HFFc6 (cell line): ENCODE results near the gene SERINC4. TPM values are rescaled to one million over a fixed set of nuclear protein-coding genes. Genes with fewer than 3 reads are reported as not detected.

Experiments
- DNase-seq: peaks from one replicate; pipeline ENCODE4 v3.0.0-alpha.2; 2018
- H3K27ac Mint-ChIP-seq: 2 replicates; pipeline ENCODE4 v1.8.0; 2020; ENCODE audit warnings: mild to moderate bottlenecking, mixed read lengths
- H3K27me3 Mint-ChIP-seq: 2 replicates; pipeline ENCODE4 v1.8.0; 2021; ENCODE audit warnings: mild to moderate bottlenecking, moderate library complexity, mixed read lengths; ENCODE audit not compliant: insufficient read depth
- H3K36me3 Mint-ChIP-seq: 2 replicates; pipeline ENCODE4 v1.8.0; 2021; ENCODE audit warnings: low read depth, mixed read lengths
- H3K4me1 Mint-ChIP-seq: 2 replicates; pipeline ENCODE4 v1.8.0; 2020; ENCODE audit warnings: low read depth, mixed read lengths
- H3K4me3 Mint-ChIP-seq: 2 replicates; pipeline ENCODE4 v1.8.0; 2020; ENCODE audit warnings: mild to moderate bottlenecking, moderate library complexity, mixed read lengths
- H3K9me3 Mint-ChIP-seq: 2 replicates; pipeline ENCODE4 v1.8.0; 2020; ENCODE audit warnings: mild to moderate bottlenecking, mixed read lengths
- CTCF ChIP-seq: fragments of 200-600 bp; sonication (generic); IDR thresholded peaks from 2 replicates; pipeline ENCODE4 v1.5.0; 2021; ENCODE audit warnings: antibody characterized with exemption, mild to moderate bottlenecking
- total RNA-seq, 6 experiments: library from RNA; stranded (reverse); fragmentation: NEBNext Ultra II Directional; extraction: Animal tissue kit (Norgen Biotek cat#: 25700); gene quantifications; 2 replicates in 1 of 6; 3 replicates in 5 of 6; pipeline ENCODE4 v1.2.3, GENCODE V29; 2021

SERINC4 gene
- total RNA-seq, 6 experiments from 2014 or later, result 0.07 to 0.11 (median 0.09) TPM; not detected in 3

GRCh38 chr15:43796566-43796965, 3.5 kb downstream of the SERINC4 start:
- peaks cover 75% of the 10 kb centered on the region for H3K4me1 Mint-ChIP-seq
- peak overlapping the region; percentile 5; the same call in 1 of the 2 replicates for H3K4me3 Mint-ChIP-seq
- peaks cover 22% of the 10 kb centered on the region for H3K27me3 Mint-ChIP-seq
- DNase-seq, result no peak
- no peaks in the 10 kb centered on the region for H3K9me3 Mint-ChIP-seq
- no peak for TF ChIP-seq CTCF
- H3K36me3 Mint-ChIP-seq, result peaks cover 84% of the 10 kb centered on the region
- H3K27ac Mint-ChIP-seq, result peak overlapping the region; percentile 70

GRCh38 chr15:43795997-43796396, 4.0 kb downstream of the SERINC4 start:
- Mint-ChIP-seq H3K9me3 (no peaks in the 10 kb centered on the region), H3K27me3 (peaks cover 20% of the 10 kb centered on the region), H3K4me1 (peaks cover 72% of the 10 kb centered on the region), H3K36me3 (peaks cover 78% of the 10 kb centered on the region), H3K4me3 (no peak overlapping the region), H3K27ac (peak overlapping the region; percentile 70; the same call in 1 of the 2 replicates)
- no peak for TF ChIP-seq CTCF
- DNase-seq, result no peak

- TF ChIP-seq CTCF, result no peak
- DNase-seq, result no peak
- no peaks in the 10 kb centered on the region for H3K9me3 Mint-ChIP-seq
- H3K4me3 Mint-ChIP-seq, result peak overlapping the region; percentile 98; the same call in 1 of the 2 replicates
- H3K27ac Mint-ChIP-seq, result no peak overlapping the region
- peaks cover 70% of the 10 kb centered on the region for H3K36me3 Mint-ChIP-seq
- peaks cover 66% of the 10 kb centered on the region for H3K4me1 Mint-ChIP-seq
- peaks cover 15% of the 10 kb centered on the region for H3K27me3 Mint-ChIP-seq
Observed at GRCh38 chr15:43795197-43795596, 4.8 kb downstream of the SERINC4 start.

- Mint-ChIP-seq H3K36me3 (peaks cover 62% of the 10 kb centered on the region), H3K27me3 (peaks cover 13% of the 10 kb centered on the region), H3K4me3 (peak overlapping the region; percentile 98), H3K9me3 (no peaks in the 10 kb centered on the region), H3K27ac (peak overlapping the region; percentile 98), H3K4me1 (peaks cover 61% of the 10 kb centered on the region)
- TF ChIP-seq CTCF, result no peak
- peak; percentile 82 for DNase-seq
Observed at GRCh38 chr15:43794269-43795037, 5.6 kb downstream of the SERINC4 start.

GRCh38 chr15:43793647-43794046, 6.4 kb downstream of the SERINC4 start:
- no peak for TF ChIP-seq CTCF
- H3K27me3 Mint-ChIP-seq, result peaks cover 11% of the 10 kb centered on the region
- H3K9me3 Mint-ChIP-seq, result no peaks in the 10 kb centered on the region
- peak overlapping the region; percentile 98 for H3K4me3 Mint-ChIP-seq
- peak overlapping the region; percentile 98 for H3K27ac Mint-ChIP-seq
- H3K4me1 Mint-ChIP-seq, result peaks cover 61% of the 10 kb centered on the region
- no peak for DNase-seq
- peaks cover 54% of the 10 kb centered on the region for H3K36me3 Mint-ChIP-seq
